Uterus (tissue), 4 donors: ENCODE measurements around the gene CGNL1. TPM values are rescaled to one million over a fixed set of nuclear protein-coding genes. Genes with fewer than 3 reads are reported as not detected.
A peak's percentile ranks its signal among the peaks of the same experiment; 100 is the strongest.

Experiments used
- DNase-seq, 2 donors: peaks; one replicate each; pipeline ENCODE4 v3.0.0-alpha.2; 2019 to 2020
- H3K27ac ChIP-seq, 2 donors: fragments of 200-600 bp; sonication (generic); 1 replicate in 1 of 2; 2 replicates in 1 of 2; pipeline ENCODE4 v1.5.1; 2016 to 2018
- H3K27me3 ChIP-seq, 2 donors: fragments of 200-600 bp; sonication (generic); one replicate each; pipeline ENCODE4 v1.5.1; 2018 to 2019; ENCODE audit warnings: control low read depth in 1 of 2
- H3K36me3 ChIP-seq, 2 donors: fragments of 200-600 bp; sonication (generic); one replicate each; pipeline ENCODE4 v1.5.1; 2019; ENCODE audit warnings: control low read depth in 1 of 2
- H3K4me1 ChIP-seq, 2 donors: fragments of 200-600 bp; sonication (generic); one replicate each; pipeline ENCODE4 v1.5.1; 2018 to 2019; ENCODE audit warnings: control low read depth in 1 of 2
- H3K4me3 ChIP-seq, 2 donors: fragments of 200-600 bp; sonication (generic); 1 replicate in 1 of 2; 2 replicates in 1 of 2; pipeline ENCODE4 v1.5.1; 2018 to 2019; ENCODE audit warnings: mild to moderate bottlenecking in 1 of 2
- H3K9me3 ChIP-seq, 2 donors: fragments of 200-600 bp; sonication (generic); one replicate each; pipeline ENCODE4 v1.5.1; 2019; ENCODE audit warnings: control low read depth in 1 of 2
- CTCF ChIP-seq, 4 experiments: fragments of 200-600 bp in 2 of 4; fragments of 450-650 bp in 2 of 4; sonication (generic) in 2 of 4; IDR thresholded peaks; one replicate each; pipeline ENCODE4 v1.5.1; 2016 to 2019; ENCODE audit warnings: antibody characterized with exemption in 4 of 4, mild to moderate bottlenecking in 2 of 4, moderate library complexity in 1 of 4
- POLR2A ChIP-seq, 2 donors: fragments of 450-650 bp; IDR thresholded peaks; one replicate each; pipeline ENCODE4 v1.6.1; 2016; ENCODE audit warnings: antibody characterized with exemption in 2 of 2, mild to moderate bottlenecking in 1 of 2, moderate library complexity in 1 of 2
- intact Hi-C: fragments of 100-400 bp; cut with DNase I; formaldehyde crosslinking; loops from one replicate; pipeline ENCODE4 v1.15.1; 2023; ENCODE audit warnings: low total_unique reads
- total RNA-seq, 4 donors: library from RNA; depleted of rRNA in 3 of 4; stranded (reverse); fragments of >200 nt in 3 of 4; gene quantifications; one replicate each; pipeline versions ENCODE4 v1.1.0 to v1.2.4, GENCODE V29; 2014 to 2023
- donor health status: DM: yes; HTN: yes; CAD: no.

CGNL1 gene
- total RNA-seq, 4 donors from 2014 or later = 15.1 to 74.4 (median 31.7) TPM

GRCh38 chr15:57418635-57419034 is 42.3 kb downstream of the CGNL1 start:
- no peaks in the 10 kb centered on the region for H3K9me3 ChIP-seq
- no peak for DNase-seq
- no peaks in the 10 kb centered on the region for H3K4me1 ChIP-seq
- TF ChIP-seq POLR2A (IDR thresholded peaks at IDR 0.05) (no peak), CTCF (IDR thresholded peaks at IDR 0.05) (no peak)
- no peak overlapping the region for H3K27ac ChIP-seq
- H3K36me3 ChIP-seq = no peaks in the 10 kb centered on the region
- no peaks in the 10 kb centered on the region for H3K27me3 ChIP-seq
- intact Hi-C loops = no loop called here
- H3K4me3 ChIP-seq = no peak overlapping the region

- no peaks in the 10 kb centered on the region for H3K9me3 ChIP-seq
- H3K4me1 ChIP-seq = no peaks in the 10 kb centered on the region
- no peaks in the 10 kb centered on the region for H3K27me3 ChIP-seq
- H3K36me3 ChIP-seq = no peaks in the 10 kb centered on the region
- H3K27ac ChIP-seq = no peak overlapping the region
- H3K4me3 ChIP-seq = no peak overlapping the region
- intact Hi-C loops = no loop called here
- TF ChIP-seq POLR2A (IDR thresholded peaks at IDR 0.05) (no peak), CTCF (IDR thresholded peaks at IDR 0.05) (no peak)
- DNase-seq = no peak
These were observed 43.0 kb downstream of the CGNL1 start for GRCh38 chr15:57419335-57419734.

GRCh38 chr15:57421110-57421509 is 44.8 kb downstream of the CGNL1 start:
- TF ChIP-seq CTCF (IDR thresholded peaks at IDR 0.05) (no peak), POLR2A (IDR thresholded peaks at IDR 0.05) (no peak)
- no peaks in the 10 kb centered on the region for H3K27me3 ChIP-seq
- no peak for DNase-seq
- H3K4me1 ChIP-seq = no peaks in the 10 kb centered on the region
- no peak overlapping the region for H3K4me3 ChIP-seq
- no peaks in the 10 kb centered on the region for H3K36me3 ChIP-seq
- peak overlapping the region; percentile 64 to 65 for H3K27ac ChIP-seq
- H3K9me3 ChIP-seq = no peaks in the 10 kb centered on the region
- intact Hi-C loops = no loop called here

- intact Hi-C loops = no loop called here
- no peak for DNase-seq
- Histone ChIP-seq H3K27me3 (no peaks in the 10 kb centered on the region), H3K9me3 (no peaks in the 10 kb centered on the region), H3K4me1 (no peaks in the 10 kb centered on the region), H3K4me3 (no peak overlapping the region), H3K27ac (peak overlapping the region; percentile 64 to 65), H3K36me3 (no peaks in the 10 kb centered on the region)
- TF ChIP-seq CTCF (IDR thresholded peaks at IDR 0.05) (no peak), POLR2A (IDR thresholded peaks at IDR 0.05) (no peak)
These were observed 45.2 kb downstream of the CGNL1 start for GRCh38 chr15:57421551-57421950.

- DNase-seq = no peak
- Histone ChIP-seq H3K4me3 (no peak overlapping the region), H3K27me3 (no peaks in the 10 kb centered on the region), H3K9me3 (no peaks in the 10 kb centered on the region), H3K27ac (peak overlapping the region; percentile 64 to 65), H3K36me3 (no peaks in the 10 kb centered on the region), H3K4me1 (no peaks in the 10 kb centered on the region)
- intact Hi-C loops = no loop called here
- TF ChIP-seq POLR2A (IDR thresholded peaks at IDR 0.05) (no peak), CTCF (IDR thresholded peaks at IDR 0.05) (no peak)
These were observed 45.9 kb downstream of the CGNL1 start for GRCh38 chr15:57422113-57422754.
